CD4-positive, alpha-beta T cell treated with Interleukin-1 beta for 1 hour (primary cell): Measurements from ENCODE around the gene NFATC1.

Experiments
- DNase-seq, 2 donors: peaks; one replicate each; pipeline ENCODE4 v3.0.0-alpha.2; 2020 to 2022

NFATC1 gene

GRCh38 chr18:79445696-79446561 is 50.2 kb downstream of the NFATC1 start:
- no peak for DNase-seq

DNA sequence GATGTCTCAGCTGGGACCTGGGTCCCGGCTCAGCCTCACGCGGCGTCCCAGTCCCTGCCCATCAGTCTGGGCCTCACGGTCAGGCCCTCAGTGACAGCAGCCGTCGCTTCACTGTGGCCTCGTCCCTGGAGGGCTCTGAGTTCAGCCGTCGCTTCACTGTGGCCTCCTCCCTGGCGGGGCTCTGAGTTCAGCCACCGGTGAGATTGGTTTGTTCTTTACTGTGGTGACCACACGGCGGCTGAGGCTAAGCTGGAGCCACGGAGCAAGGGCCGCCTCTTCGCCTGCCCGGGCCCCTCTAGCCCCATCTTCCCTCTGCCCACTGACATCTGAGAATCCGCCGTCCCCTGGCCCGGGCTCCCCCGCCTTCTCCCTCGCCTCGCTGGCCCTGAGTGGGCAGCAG is 51.2 kb downstream of the NFATC1 start:
- DNase-seq: no peak

- DNase-seq: no peak
Observed at GRCh38 chr18:79447703-79448367, 52.1 kb downstream of the NFATC1 start.

DNA sequence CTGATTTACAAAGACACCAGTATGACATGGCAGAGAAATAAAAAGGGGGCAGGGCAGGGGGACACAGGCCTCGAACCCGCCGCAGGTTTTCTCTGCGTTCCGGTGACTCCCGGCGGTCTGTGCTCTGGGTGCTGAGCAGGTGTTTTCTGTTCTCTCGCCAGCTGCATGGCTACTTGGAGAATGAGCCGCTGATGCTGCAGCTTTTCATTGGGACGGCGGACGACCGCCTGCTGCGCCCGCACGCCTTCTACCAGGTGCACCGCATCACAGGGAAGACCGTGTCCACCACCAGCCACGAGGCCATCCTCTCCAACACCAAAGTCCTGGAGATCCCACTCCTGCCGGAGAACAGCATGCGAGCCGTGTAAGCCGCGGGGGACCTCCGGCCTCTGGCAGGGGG is 52.9 kb downstream of the NFATC1 start:
- no peak for DNase-seq

DNA sequence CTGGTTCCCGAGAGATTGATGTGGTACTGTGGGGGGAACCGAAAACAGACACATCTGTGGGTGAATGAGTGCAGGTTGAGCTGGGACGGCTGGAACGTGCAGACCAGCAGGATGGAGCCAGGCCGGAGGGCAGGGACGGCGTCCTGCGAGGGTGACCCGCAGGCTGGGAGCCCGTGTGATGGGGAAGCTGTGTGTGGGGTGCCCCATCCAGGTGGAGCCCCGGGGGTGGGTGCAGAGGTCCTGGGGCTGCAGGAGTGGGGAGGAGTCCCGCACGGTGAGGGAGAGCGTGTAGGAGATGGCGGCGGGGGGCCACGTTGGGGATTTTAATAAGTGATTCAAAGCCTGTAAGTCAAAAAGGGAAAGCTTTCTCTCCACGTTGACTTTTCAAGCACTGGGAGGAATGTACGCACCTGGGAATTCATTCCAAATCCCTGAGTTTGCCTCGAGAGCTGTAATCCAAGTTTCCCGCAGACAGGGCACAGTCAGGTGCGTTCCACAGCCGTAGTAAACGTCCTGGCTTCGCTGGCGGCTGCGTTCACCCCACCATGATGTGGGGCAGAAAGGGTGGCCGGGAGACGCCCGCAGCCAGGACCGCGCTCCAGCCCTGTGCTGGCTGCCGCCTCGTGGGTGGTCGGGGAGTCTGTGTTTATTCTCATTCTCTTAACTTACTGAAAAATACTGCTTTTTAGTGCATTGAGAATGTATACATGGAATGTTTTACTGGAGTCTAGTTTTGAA is 54.0 kb downstream of the NFATC1 start:
- no peak for DNase-seq

DNA sequence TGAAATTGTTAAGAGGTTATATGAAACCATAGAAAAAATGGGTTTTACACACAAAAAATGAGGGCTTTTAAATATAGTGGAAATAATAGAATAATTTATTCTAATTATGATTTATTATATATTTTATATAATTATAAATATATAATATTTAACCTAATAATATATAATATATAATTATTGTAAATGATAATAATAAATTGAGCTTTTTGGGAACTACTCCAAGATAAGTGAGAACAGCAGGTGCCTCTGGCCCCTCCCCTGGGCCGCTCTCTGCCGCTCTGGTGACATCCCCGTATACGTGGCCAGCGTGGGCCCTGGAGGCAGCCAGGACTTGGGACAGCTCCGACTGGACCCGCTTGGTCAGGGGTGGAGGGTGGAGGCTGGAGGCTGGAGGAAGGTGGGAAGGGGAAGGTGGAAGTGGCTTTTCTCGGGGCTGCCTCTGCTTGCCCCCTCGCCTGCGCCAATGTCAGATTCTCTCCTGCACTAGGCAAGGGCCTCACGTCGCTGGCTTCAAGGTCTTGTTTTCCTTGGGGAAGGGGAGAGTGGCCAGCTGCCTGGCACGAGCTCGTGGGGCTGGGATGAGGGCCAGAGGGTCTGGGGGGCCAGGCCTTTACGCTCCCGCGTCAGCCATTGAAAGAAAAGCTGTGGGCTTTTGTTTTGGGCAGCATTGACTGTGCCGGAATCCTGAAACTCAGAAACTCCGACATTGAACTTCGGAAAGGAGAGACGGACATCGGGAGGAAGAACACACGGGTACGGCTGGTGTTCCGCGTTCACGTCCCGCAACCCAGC is 54.8 kb downstream of the NFATC1 start:
- no peak for DNase-seq

DNA sequence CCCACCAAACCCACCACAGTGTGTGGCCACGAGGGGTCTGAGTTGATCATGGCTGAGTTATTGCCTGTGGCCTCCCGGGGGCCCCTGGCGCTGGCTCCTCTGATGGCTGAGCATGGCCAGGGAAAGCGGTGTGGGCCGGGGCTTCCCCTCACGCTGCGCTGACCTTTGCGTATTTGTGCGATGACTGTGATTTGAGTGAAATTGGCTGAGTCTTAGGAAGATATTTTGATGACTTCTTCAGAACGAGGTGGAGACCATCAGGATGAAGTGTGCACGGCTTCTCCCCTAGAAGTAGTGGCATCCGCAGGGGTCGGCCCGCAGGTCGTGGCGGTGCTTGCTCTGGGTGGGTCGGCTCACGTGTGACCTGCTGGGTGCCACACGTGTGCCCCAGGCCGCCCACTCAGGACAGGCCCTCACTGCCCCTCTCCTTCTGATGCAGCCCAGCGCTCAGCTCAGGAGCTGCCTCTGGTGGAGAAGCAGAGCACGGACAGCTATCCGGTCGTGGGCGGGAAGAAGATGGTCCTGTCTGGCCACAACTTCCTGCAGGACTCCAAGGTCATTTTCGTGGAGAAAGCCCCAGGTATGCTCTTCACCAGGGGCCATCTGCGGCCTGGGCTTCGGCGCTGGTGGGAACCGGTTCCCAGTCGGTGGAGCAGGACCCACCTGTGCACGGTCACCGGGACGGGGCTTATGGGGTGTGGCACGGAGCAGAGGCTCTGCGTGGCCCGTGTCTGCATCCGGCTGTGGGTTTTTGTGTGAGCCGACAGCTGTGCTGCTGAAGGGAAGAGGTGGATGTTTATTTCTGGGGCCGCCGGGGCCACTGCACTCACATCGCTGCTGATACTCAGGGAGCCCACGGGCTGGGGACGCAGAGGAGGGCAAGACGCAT is 55.8 kb downstream of the NFATC1 start:
- DNase-seq: no peak

- DNase-seq: no peak
Observed at GRCh38 chr18:79452190-79452990, 56.7 kb downstream of the NFATC1 start.

- DNase-seq: no peak
Observed at GRCh38 chr18:79452991-79453645, 57.4 kb downstream of the NFATC1 start.

- DNase-seq: no peak
Observed at GRCh38 chr18:79453816-79454735, 58.3 kb downstream of the NFATC1 start.

- no peak for DNase-seq
Observed at GRCh38 chr18:79455261-79455660, 59.5 kb downstream of the NFATC1 start.

DNA sequence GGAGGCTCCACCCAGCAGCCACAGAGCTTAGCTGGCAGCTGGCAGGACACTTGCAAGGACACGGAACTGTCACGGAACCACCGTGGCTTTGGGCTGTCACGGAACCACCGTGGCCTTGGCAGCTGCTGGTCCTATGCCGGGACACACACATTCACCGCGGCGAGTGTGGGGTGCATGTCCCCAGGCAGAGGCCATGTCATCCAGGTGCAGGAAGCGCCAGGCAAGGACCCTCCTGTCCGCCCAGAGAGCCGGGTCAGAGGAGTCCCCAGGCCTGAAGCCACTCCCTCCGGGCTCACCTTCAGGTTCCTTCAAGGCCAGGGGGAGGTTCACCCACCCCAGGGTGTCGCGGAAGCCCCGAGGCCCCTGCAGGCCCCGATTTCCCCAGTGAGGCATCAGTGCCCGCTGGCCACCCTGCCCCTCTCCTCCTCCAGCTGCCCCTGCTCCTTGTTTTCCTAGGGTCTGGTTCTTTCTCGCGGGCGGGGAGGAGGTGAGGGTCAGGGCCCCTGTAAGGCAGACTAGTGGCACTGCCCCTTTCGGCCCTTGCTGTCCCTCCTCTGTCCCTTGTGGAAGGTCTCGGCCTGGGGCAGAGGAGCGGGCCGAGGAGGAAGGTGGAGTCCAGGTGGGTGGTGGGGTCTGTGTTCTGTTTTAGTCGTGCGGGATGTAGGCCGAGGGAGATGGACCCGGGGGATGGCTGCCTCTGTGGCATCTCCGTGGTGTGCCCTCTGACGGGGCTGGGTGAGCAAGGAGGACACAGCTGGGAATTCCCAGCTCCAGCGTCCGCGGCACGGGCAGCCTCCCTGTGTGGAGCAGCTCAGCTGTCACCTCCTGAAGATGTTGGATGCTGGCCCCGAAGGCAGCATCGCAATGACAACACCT is 60.6 kb downstream of the NFATC1 start:
- DNase-seq: no peak

DNA sequence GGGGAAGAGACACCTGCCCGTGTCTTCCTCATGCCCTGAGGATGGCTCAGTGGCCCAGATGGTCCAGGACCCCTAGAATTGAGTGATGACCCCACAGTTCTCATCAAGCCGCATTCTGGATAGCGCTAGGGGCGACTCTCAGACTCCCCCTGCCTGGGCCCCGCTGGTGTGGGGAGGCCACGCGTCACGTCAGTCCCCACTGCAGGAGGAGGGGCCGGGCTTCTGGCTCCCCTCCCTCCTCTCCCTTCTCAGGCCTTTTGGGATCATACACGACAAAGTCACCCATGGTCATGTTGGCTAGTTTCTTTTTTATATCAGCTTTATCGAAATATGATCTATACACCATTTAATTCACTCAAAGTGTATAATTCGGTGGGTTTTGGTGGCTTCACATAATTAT is 61.5 kb downstream of the NFATC1 start:
- DNase-seq: no peak

GRCh38 chr18:79457652-79458051 is 61.9 kb downstream of the NFATC1 start:
- no peak for DNase-seq

- no peak for DNase-seq
Observed at GRCh38 chr18:79458131-79458838, 62.6 kb downstream of the NFATC1 start.

- no peak for DNase-seq
Observed at GRCh38 chr18:79458917-79459803, 63.4 kb downstream of the NFATC1 start.
